RWPE1 (cell line): ENCODE measurements around the gene AIF1.

Experiments used
- CTCF ChIA-PET: fragments of 350-600 bp; sonication (Branson Sonifier 250); formaldehyde crosslinking; extraction: SDS; loops from one replicate; lab custom pipeline; 2021; lab: Yijun Ruan, JAX
- POLR2A ChIA-PET: fragments of 400-600 bp; formaldehyde crosslinking; extraction: SDS; loops from one replicate; lab custom pipeline; 2020; ENCODE audit warnings: antibody characterized with exemption; ENCODE audit not compliant: low non-redundant PET; lab: Yijun Ruan, JAX
- DNase-seq: peaks from one replicate; pipeline ENCODE4 v3.0.0; 2012; ENCODE audit warnings: low spot score
- H3K27ac ChIP-seq: fragments of 450-650 bp; 2 replicates; pipeline ENCODE4 v1.5.1; 2017
- TF ChIP-seq, protein P1 (sequence below): fragments of 450-650 bp; conservative IDR thresholded peaks from 2 replicates; pipeline ENCODE4 v1.5.1; 2017; ENCODE audit warnings: low read depth, mild to moderate bottlenecking

The AIF1 gene

DNA sequence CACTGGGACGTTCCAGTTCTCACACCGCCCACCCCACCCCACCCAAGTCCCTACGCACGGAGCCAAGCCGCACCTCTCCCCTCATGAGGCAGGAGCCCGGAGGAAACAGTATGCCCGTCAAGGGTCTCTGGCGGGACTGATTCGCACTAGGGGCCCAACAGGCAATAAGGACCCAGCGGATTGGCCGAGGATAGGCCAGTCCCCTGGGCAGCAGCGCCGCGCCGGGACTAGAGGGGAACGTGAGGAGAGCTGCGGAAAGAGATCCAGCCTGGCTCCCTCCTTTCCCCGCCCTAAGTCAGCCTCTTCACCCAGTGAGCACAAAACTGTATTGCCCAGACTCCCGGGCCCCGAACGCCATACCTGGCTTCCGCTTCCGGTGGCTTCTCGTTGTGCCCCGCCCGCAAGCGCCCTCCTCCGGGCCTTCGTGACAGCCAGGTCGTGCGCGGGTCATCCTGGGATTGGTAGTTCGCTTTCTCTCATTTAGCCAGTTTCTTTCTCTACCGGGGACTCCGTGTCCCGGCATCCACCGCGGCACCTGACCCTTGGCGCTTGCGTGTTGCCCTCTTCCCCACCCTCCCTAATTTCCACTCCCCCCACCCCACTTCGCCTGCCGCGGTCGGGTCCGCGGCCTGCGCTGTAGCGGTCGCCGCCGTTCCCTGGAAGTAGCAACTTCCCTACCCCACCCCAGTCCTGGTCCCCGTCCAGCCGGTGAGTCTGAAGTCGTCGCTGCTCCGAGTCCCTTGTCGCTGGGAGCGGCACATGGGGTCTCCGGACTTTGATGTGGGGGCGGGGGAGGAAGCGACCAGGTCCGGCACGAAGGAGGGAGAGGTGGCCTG, 50.7 kb downstream of the AIF1 start, which contains the start of gene CSNK2B:
Gene CSNK2B (plus strand): TSS at position 580 of the 836 bp plus-strand sequence. CDS start 752 bp downstream, outside the sequence.
- ChIA-PET CTCF (no interaction called here), POLR2A (interaction anchor here (0.5 to 1.1 kb wide), 2 partner anchors 13 to 1307 kb away, joined by 4 to 6 read pairs; partner anchors contain the start of gene BAG6)
- TF ChIP-seq, protein P1, sequence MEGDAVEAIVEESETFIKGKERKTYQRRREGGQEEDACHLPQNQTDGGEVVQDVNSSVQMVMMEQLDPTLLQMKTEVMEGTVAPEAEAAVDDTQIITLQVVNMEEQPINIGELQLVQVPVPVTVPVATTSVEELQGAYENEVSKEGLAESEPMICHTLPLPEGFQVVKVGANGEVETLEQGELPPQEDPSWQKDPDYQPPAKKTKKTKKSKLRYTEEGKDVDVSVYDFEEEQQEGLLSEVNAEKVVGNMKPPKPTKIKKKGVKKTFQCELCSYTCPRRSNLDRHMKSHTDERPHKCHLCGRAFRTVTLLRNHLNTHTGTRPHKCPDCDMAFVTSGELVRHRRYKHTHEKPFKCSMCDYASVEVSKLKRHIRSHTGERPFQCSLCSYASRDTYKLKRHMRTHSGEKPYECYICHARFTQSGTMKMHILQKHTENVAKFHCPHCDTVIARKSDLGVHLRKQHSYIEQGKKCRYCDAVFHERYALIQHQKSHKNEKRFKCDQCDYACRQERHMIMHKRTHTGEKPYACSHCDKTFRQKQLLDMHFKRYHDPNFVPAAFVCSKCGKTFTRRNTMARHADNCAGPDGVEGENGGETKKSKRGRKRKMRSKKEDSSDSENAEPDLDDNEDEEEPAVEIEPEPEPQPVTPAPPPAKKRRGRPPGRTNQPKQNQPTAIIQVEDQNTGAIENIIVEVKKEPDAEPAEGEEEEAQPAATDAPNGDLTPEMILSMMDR = no peak
- DNase-seq = peak; percentile 96
- H3K27ac ChIP-seq = peak within 1 kb of the TSS; percentile 98

DNA sequence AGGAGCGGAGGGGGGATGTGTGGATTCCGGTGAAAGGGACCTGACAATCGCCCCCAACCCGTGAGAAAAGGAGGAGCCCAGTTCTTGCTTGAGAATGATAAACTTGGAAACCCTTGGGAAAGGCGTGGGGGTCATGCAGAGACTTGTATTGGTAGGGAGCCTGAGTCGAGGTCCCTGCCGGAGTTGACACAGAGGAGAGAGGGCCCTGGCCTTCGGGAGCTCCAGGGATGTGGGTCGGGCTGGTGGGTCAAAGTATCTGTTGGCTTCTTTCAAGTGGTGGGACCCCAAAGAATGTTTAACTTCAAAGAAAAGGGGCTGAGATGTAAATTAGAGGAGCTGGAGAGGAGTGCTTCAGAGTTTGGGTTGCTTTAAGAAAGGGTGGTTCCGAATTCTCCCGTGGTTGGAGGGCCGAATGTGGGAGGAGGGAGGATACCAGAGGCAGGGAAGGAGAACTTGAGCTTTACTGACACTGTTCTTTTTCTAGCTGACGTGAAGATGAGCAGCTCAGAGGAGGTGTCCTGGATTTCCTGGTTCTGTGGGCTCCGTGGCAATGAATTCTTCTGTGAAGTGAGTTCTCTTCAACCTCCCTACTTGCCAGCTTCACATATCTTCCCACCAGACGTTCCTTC, 51.4 kb downstream of the AIF1 start:
- H3K27ac ChIP-seq = peak overlapping the region; percentile 98
- TF ChIP-seq, protein P1 = no peak
- DNase-seq = no peak
- ChIA-PET CTCF (no interaction called here), POLR2A (no interaction called here)
